ENCODE measurements around the gene BNIP5.
A peak's percentile ranks its signal among the peaks of the same experiment; 100 is the strongest.
"Not testable (repeated sequence)": the region's sequence is repeated elsewhere in the genome, so short reads cannot be mapped to it uniquely, and the experiment has no call there.

The BNIP5 gene

DNA sequence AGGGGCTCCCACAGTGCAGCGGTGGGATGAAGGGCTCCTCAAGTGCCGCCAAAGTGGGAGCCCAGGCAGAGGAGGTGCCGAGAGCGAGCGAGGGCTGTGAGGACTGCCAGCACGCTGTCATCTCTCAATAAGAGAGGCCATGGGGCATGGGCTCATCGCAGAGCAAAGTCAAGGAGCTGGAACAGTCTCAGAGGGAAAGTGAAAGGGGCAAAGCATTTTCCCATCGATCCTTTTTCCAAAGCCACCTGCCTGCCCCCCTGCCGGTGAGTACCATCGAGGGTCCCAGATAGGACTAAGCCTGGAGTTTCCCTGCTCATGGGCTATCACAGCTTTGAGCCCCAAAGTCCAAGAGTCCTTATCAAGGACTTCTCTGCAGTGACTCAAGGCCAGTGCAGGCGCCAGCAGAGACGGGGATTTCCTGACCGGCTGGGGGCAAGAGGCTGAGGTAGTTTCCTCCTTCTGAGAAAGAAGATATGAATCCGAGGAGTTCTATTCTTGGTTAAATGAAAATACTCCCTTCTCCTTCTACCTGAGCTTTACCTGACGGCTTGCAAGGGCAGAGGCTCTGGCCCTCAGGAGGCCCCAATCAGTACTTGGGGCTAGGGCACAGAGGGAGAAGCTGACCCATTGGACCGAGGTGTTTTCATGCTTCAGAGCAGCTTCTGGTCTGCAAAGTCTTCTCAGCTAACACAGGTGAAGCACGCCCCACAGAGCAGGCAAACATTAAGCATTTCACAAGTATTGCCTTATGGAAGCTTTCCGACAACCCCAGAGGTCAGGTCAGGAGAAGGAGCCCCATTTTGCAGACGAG is 28.2 kb upstream of the BNIP5 start:
- DNase-seq: no peak

DNA sequence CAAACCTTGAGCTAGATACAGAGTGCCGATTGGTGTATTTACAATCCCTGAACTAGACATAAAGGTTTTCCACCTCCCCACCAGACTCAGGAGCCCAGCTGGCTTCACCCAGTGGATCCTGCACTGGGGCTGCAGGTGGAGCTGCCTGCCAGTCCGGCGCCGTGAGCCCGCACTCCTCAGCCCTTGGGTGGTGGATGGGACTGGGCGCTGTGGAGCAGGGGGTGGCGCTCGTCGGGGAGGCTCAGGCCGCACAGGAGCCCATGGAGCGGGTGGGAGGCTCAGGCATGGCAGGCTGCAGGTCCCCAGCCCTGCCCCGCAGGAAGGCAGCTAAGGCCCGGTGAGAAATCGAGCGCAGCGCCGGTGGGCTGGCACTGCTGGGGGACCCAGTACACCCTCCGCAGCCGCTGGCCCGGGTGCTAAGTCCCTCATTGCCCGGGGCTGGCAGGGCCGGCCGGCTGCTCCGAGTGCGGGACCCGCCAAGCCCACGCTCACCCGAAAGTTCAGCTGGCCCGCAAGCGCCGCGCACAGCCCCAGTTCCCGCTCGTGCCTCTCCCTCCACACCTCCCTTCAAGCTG is 27.5 kb upstream of the BNIP5 start:
- DNase-seq: not testable (repeated sequence)

DNA sequence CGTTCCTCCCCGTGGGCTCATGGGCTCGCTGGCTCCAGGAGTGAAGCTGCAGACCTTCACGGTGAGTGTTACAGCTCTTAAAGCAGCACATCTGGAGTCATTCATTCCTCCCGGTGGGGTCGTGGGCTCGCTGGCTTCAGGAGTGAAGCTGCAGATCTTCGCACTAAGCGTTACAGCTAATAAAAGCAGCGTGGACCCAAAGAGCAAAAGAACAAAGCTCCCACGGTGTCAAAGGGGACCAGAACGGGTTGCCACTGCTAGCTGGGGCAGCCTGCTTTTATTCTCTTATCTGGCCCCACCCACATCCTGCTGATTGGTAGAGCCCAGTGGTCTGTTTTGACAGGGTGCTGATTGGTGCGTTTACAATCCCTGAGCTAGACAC is 26.7 kb upstream of the BNIP5 start:
- not testable (repeated sequence) for DNase-seq

DNA sequence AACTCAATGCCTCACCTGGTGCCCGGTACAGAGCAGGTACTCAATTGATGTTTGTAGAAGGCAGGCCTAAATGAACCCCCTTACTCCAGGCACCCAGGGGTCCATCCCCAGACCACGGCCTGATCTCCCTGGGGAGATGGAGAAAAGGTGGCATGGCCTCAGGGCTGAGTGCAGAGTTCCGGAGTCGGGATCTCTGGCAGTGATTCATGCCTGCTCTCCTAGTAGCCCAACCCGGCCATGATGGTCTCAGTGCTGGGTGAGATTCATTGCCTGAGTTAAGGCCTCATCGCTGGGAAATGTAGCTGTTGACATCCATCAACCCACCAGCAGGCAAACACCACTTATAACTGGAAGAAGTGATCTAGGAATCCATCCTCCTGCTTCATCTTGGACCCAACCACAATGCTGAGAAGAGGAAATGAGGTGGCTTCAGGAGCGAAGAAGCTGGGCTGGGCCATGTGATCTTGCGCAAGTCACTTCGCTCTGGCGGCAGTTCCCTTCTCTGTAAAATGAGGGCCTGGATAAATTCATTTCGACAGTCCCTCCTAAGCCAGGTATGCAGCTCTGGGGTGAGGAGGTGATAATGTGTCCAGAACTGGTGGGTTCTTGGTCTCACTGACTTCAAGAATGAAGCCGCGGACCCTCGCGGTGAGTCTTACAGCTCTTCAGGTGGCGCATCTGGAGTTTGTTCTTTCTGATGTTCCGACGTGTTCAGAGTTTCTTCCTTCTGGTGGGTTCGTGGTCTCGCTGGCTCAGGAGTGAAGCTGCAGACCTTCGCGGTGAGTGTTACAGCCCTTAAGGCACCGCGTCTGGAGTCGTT is 26.1 kb upstream of the BNIP5 start:
- no peak for DNase-seq

DNA sequence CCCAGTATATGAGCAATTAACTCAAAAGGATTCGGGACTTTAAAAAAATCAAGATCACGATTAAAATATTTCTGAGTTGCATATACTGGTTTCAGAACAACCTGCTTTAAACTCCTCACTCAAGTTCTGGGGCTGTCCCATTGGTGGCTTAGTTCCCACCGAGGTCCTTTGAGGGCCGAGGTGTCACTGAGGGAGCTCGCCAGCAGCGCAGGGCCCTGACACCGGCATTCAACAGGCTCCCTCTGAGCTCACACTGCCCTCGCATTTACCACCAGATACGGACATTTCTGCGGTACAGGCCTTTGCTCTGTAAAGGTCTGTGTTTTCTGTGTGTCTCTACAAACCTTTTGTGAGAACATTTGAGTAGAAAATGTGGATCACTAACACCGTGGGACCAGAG is 24.4 kb upstream of the BNIP5 start:
- DNase-seq: no peak

DNA sequence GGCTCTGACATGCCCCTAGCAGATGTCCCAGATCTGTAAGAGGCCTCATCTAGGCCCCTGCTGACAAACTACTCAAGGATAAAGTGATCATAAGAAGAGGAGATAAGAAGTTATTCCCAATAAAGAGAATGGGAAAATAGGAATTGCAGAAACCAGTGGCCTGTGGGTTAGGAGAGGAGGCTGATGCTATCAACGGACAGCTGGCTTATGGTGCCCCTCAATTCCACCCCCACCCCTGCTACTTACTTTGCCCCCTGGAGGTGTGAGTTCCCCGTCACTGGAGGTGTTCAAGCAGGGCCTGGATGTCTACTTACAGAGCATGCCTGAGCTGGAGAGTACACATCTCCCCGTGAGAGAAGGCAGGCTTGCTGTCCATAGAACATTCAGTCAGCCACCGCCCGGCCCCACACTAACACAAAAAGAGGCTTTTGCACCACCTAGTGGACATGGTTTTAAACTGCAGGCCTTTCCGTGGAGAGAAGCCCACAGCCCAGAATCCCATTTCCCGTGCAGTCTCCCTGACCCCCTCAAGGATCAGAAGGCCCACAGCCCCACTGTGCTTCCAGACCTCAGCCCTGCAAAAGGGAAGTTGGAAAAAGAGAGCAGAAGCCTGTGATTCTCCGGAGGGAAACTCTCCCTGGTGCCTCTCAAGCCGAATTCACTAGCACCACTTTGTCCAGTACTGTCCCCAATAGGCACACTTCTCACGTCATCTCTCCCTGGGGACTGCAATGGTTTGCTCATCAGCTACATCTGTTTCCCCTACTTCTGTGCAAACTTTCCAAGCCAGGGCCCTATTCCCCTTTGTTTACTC is 23.8 kb upstream of the BNIP5 start:
- peak; percentile 57 for DNase-seq

DNA sequence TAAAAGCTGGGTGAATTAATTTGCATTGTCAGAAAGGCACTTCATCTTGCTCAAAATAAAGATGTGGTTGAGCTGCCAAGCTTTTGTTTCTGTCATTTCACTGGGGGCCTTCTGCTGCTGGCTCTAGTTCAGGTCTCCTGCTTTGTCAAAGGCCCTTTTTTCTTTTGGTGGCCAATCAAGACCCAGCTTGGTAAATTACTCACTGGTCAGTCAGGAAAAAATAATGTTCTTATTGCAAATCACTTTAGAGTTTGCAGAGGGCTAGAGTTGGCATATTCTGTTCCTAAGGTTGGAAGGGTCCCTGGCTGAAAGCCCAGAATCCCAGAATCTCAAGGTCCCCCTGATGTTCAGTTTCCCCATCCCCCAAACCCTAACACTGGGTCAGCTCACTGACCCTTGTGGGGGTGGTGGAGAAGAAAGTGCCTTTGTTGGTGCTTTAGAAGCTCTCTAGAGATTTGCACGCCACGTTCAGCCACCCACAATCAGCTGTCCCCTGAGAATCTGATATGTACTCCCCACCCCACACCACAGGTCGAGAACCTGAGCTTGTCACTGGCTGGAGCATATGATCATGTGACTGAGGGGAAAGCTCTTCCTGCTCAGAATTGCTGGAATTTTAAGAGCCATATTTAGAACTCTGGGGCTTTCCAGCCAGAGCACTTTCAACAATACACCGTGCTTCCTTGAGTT is 21.7 kb upstream of the BNIP5 start:
- no peak for DNase-seq

DNA sequence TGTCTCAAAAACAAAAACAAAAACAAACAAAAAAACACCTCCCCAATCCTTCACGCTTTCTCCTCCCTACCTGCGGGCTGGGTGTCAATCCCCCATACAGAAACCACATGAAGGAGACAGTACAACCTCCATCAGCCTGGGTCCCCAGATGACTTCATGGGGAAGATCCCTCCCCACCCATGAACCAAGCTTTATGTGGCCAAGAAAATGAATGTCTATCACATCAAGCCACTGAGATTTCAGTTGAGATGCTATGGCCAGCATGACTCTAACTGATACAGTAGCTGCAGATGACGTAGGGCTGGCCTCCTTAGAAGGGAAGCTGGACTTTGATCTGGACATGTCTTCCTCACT is 21.2 kb upstream of the BNIP5 start:
- no peak for DNase-seq

DNA sequence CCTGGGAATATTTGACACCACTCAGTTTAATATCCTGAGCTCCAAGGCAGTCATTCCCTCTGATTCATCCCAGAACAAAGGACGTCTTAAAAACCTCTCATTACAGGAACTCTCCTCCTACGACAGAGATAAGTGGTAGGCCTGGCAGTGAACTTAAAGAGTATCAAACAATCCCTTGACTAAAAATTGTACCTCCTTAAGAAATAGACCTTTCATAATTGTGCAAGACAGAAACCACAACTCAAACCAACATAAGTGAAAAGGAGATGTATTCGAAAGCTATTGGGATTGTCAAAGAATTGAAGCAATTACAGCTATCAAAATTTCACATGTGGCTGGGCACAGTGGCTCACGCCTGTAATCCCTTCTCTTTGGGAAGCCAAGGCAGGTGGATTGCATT is 19.1 kb upstream of the BNIP5 start:
- no peak for DNase-seq

DNA sequence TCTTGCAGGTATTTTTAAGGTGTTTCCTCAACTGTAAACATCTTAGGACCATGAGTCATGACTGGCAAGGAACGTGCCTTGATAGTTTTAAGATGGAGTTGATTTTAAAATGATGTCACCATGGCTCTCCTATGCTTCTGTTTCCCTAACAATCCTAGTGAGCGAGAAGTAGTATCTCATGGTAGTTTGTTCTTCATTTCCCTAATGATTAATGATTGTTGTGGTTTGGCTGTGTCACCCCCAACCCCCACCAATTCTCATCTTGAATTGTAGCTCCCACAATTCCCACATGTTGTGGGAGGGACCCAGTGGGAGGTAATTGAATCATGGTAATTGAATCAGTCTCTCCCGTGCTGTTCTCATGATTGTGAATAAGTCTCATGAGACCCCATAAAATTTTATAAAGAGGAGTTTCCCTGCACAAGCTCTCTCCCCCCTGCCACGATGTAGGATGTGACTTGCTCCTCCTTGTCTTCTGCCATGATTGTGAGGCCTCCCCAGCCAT is 16.8 kb upstream of the BNIP5 start:
- no peak for DNase-seq

DNA sequence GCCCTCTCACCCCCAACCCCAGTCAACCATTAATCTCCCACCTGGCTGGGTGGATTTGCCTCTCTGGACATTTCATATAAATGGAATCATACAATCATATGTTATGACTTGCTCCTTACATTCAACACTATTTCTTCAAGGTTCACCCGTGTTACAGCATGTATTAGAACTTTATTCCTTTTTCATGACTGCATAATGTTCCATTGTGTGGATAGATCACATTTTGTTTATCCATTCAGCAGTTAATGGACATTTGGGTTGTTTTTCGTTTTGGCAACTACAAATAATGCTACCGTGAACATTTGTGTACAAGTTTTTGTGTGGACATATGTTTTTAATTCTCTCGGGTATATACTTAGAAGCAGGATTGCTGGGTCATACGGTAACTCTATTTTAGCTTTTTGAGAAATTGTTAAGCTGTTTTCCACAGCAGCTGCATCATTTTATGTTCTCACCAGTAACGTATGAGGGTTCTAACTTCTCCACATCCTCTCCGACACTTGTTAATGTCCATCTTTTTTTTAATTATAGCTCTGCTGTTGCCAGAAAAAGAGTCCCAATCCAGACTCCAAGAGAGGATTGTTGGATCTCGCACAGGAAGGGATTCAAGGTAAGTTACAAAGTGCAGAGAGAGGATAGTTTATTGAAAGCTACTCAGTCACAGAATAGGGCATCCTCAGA is 15.9 kb upstream of the BNIP5 start:
- DNase-seq: no peak

DNA sequence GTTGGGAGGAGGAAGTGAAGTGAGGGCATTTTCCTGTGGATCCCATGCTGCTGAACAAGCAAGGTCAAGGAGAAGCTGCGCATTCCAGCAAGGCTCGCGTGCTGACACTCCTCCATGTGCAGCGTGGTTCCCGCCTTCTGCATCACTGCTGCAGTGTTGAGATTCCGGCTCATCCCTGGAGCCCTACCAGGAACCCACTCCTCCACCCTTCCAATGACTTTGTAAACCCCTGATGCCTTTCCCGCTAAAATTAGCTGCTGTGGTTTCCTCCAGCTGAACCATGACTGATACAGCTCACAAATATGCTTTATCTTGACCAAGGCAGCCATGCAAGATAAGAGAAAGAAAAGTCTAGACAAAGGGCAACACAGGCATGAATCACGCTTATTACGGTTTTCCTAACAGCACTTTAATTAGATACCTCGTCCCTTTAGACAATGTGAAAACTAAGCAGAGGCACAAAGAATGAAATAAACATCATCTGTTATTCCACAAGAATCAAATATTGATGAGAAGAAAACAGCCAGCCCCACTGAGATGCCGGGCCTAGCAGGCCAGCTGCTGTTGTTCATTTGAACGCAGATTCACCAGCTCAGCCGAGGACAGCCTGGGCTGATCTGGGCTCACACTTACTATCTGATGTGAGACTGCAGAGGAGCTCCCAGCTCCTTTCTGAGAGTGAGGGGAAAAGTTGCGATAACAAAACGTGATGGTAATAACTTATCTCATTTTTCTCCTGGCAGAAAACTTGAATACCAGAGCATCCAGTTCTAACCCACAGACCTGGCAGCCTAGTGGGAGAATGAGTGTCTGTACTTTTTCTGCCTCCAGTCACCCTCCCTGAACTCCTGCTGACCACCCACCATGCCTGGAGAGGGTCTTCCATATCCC is 14.2 kb upstream of the BNIP5 start:
- no peak for DNase-seq

DNA sequence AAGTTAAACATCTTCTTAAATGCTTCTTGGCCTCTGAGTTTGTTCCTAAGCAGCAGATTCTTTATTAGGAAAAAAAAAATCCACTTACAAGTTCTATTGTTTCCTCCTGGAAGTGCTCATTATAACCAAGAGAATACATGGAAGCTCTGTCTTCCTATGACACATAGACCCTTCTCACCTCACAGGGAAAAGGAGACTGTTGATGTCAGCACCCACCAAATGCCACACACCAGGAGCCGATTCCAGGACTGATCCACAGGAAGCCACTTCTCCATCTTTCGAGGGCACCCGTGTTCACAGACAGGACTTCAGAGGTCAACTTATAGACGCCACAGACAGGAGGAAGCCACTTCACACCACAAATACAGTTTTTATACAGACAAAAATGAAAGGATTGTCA is 13.4 kb upstream of the BNIP5 start:
- no peak for DNase-seq

DNA sequence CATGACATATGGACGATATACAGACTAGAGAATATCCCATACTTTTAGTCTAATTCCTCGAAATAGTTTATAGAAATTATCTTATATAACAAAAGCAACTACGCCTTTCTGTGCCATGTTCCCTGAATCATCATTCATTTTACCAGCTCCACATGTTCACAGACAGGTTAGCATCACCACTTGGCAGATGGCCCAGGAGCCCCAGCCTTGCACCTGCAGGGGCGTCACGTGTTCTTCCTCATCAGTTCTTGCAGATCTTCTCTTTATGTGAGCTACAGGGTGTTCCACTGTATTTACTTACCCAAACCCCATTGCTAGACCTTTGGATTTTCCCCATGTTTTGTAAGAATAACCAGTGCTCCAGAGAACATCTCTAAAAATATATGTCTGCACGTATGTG is 12.6 kb upstream of the BNIP5 start:
- DNase-seq: no peak

DNA sequence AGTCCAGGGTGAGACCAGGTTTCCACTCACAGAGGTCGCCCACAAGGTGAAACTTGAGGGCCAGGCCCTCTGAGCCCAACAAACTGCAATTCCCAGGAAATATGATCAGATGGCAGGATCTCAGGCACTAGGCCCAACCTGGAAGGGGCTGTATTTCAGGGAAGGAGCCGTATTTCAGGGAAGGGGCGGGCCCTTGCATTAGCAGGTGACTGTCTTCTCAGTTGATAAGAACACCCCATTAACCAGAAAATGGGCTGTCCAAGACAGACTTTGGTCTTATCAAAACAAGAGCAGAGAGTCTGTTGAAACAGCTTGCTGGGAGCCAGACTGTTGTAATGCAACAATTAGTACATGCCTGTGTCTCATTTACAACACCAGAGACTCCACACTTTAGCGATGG is 10.9 kb upstream of the BNIP5 start:
- no peak for DNase-seq

DNA sequence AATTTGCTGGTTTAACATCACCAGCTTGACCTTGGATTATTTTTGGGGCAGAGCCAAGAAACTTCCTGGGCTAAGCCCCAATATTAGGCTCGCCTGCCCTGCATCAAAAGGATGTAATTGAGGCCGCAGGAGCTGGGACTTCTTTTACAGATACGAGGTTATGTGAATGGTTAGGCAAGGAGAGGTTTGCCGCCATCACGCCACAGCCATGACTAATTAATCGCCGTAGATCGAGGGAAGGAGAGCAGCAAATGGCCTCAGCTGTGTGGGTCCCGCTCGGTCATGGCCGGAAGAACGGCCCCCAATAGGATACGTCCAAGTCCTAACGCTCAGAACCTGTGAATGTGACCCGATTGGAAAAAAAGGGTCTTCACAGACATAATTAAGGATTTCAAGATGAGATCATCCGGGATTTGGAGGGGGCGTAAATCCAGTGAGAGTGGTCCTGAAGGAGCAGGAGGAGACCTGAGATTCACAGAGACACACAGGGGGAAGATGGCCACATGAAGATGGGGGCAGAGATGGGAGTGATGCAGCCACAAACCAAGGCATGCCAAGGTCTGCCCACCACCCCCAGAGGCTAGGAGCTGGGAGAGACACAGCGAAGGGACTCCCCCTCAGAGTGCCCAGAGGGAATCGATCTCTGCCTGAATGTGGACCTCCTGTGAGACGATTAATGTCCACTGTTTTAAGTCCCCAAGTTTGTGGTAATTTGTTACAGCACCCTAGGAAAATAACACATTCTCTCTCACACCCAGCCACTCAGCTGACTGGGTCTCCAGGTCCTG is 10.0 kb upstream of the BNIP5 start:
- no peak for DNase-seq

DNA sequence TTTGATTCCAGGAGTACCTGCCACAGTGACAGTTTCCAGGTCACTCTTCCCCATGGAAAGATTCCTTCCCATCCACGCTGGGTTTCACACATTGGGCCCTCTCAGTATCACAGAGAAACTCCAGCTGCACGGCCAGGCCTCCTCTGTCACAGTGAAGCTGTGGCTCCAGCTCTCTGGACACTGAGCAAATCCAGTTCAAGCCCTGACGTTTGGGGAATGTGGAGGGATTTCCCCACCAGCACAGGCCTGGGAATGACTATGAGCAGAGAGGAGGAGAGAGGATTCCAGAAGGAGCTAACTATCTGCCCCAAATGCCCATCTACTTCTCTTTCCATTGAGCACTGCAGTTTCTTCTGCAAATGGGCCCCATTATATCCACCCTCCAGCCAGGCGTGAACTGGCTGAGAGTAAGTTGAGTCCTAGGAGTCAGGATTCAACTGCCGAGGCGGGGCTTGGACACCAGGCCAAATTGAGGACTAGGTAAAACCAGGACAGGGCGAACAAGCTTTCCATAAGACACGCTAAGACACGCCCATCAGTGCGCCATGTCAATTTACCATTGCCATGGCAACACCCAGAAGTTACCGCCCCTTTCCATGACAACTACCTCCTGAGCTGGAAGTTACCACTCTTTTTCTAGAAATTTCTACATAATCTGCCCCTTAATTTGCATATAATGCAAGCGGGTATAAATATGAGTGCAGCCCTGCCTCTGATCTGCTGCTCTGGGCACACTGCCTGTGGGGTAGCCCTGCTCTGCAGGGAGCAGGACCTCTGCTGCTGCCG is 9.2 kb upstream of the BNIP5 start:
- no peak for DNase-seq

DNA sequence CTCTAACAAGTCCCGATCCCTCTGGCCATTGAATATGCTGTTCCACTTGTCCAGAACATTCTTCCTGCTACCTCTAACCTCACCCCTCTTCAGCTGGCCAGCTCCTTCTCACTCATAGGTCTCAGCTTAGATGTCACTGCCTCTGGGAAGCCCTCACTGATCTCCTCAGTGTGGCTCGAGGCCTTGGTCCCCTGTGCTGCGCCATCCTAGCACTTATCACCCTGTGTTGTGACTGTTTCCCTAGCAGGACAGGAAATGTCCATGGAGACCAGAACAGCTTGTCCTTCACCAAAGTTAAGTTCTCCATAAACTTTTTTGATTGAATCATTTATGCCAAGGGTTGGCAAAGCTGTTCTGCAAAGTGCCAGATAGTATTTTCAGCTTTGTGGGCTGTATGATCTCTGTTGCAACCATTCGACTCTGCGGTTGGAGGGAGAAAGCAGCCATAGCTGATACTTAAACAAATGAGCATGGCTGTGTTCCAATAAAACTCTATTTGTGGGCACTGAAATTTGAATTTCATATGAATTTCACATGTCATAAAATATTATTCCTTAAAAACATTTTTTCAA is 6.5 kb upstream of the BNIP5 start:
- no peak for DNase-seq

Data from effector CD4-positive, alpha-beta T cell (primary cell).